HL-60 (cell line): ENCODE results near the gene CGB1.
"Not testable (repeated sequence)": the region's sequence is repeated elsewhere in the genome, so short reads cannot be mapped to it uniquely, and the experiment has no call there.

Experiments used
- GABPA ChIP-seq: IDR thresholded peaks from 2 replicates; pipeline ENCODE4 v1.6.1; 2012; ENCODE audit warnings: low read depth
- POLR2AphosphoS5 ChIP-seq: IDR thresholded peaks from 2 replicates; pipeline ENCODE4 v1.6.1; 2012; ENCODE audit warnings: low read depth
- SPI1 ChIP-seq: IDR thresholded peaks from 2 replicates; pipeline ENCODE4 v1.6.1; 2012; ENCODE audit warnings: low read depth, mild to moderate bottlenecking, borderline replicate concordance
- TF ChIP-seq, protein P1 (sequence below): IDR thresholded peaks from one replicate; pipeline ENCODE4 v1.5.1; 2011; ENCODE audit warnings: low read length, control low read depth, inconsistent platforms; ENCODE audit not compliant: insufficient read depth

DNA sequence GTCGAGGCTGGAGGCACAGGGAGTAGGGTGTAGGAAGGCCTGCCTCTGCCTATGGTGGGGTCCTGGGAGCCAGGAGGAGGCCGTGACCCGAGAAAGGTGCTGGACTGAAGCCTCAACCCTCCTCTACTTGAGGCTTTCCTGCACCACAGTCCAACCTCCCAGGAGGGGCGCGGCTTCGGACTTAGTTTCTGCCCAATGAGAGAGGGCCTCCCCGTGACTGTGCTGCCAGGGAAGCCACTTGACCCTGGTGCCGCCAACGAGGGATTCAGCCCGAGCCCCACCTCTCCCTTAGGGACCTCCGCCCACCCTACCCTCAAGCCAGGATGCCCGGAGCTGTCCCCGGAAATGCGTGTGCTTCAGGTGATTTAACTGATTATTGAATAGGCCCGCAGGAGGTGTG lies 12.5 kb downstream of the CGB1 start, which contains the start of gene CGB3:
- not testable (repeated sequence) for TF ChIP-seq POLR2AphosphoS5, SPI1, GABPA
- TF ChIP-seq, protein P1, sequence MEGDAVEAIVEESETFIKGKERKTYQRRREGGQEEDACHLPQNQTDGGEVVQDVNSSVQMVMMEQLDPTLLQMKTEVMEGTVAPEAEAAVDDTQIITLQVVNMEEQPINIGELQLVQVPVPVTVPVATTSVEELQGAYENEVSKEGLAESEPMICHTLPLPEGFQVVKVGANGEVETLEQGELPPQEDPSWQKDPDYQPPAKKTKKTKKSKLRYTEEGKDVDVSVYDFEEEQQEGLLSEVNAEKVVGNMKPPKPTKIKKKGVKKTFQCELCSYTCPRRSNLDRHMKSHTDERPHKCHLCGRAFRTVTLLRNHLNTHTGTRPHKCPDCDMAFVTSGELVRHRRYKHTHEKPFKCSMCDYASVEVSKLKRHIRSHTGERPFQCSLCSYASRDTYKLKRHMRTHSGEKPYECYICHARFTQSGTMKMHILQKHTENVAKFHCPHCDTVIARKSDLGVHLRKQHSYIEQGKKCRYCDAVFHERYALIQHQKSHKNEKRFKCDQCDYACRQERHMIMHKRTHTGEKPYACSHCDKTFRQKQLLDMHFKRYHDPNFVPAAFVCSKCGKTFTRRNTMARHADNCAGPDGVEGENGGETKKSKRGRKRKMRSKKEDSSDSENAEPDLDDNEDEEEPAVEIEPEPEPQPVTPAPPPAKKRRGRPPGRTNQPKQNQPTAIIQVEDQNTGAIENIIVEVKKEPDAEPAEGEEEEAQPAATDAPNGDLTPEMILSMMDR: not testable (repeated sequence)
